ENCODE results near the gene NUDT19. TPM values are rescaled to one million over a fixed set of nuclear protein-coding genes. Genes with fewer than 3 reads are reported as not detected.

Gene NUDT19
- total and polyA plus RNA-seq, 9 of the 15 experiments (the other 6 are each of a cell fraction or from before 2014, with no cell fraction given): 9.6 to 38.6 (median 14.4) TPM

DNA sequence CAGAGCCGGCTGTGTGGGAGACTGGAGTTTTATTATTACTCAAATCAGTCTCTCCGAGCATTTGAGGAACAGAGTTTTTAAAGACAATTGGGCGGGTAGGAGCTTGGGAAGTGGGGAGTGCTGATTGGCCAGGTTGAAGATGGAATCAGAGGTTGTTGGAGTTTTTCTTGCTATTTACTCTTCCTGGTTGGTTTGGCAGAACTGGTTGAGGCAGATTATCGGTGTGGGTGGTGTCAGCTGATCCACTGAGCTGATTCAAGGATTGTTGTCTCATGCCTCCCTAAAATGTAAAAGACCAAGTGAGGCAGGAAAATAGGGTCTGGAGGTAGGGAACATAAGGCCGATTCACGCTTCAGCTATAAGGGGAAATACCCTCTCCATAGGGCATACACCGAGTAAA is 26.7 kb downstream of the NUDT19 start:
- DNase-seq (ENCODE audit: extremely low read depth in 1 of 4, low spot score in 3 of 4) (no peak), FAIRE-seq (peak; percentile 49), ATAC-seq (no peak)
- BruUV-seq (replicated peaks): no TSS peak
- Histone ChIP-seq H2AFZ (ENCODE audit: low read depth, low read length) (no peak overlapping the region), H4K20me1 (replicated peaks; ENCODE audit: control insufficient read depth, insufficient read depth, low read length) (no peaks in the 10 kb centered on the region), H3K36me3 (ENCODE audit: control insufficient read depth, insufficient read depth, low read length) (peaks cover 13% of the 10 kb centered on the region; the same call in 2 of the 3 replicates), H3K9me3 (replicated peaks; ENCODE audit: control insufficient read depth, insufficient read depth, low read depth, low read length) (no peaks in the 10 kb centered on the region), H3K79me2 (ENCODE audit: control insufficient read depth, insufficient read depth, low read length) (no peaks in the 10 kb centered on the region), H3K4me1 (replicated peaks in 1 of 2; ENCODE audit: control insufficient read depth in 2 of 2, insufficient read depth in 2 of 2, low read length in 2 of 2) (no peaks in the 10 kb centered on the region; a peak in 2 of 5 replicates), H3K4me2 (ENCODE audit: insufficient read depth, low read length) (no peak overlapping the region), H3K9me1 (ENCODE audit: control insufficient read depth, insufficient read depth, low read length) (no peaks in the 10 kb centered on the region), H3K27ac (ENCODE audit: extremely low read depth, low read depth, low read length) (no peak overlapping the region), H3K9ac (ENCODE audit: insufficient read depth in 1 of 2, low read depth in 2 of 2, low read length in 2 of 2) (no peak overlapping the region), H3K27me3 (ENCODE audit: control insufficient read depth in 2 of 2, insufficient read depth in 2 of 2, low read length in 2 of 2) (no peaks in the 10 kb centered on the region), H3K4me3 (no peak overlapping the region)
- in situ Hi-C loops (cut with MboI): no loop called here
- ChIA-PET CTCF (ENCODE audit: low intra/inter-chr PET ratio) (no interaction called here), POLR2A (interaction anchor here (0.8 to 1.5 kb wide), 4 partner anchors 10 to 27 kb away, joined by 3 to 4 read pairs (median 4); partner anchors contain the start of gene NUDT19)
- TF ChIP-seq FOXJ2 (tag; IDR thresholded peaks at IDR 0.05) (no peak), ZNF165 (CRISPR knock-in tag; IDR thresholded peaks at IDR 0.05; ENCODE audit: borderline replicate concordance) (no peak), ZNF76 (CRISPR knock-in tag; IDR thresholded peaks at IDR 0.05; ENCODE audit: borderline replicate concordance) (no peak), ESRRA (IDR thresholded peaks at IDR 0.05; ENCODE audit: borderline replicate concordance, low read depth) (no peak), ZBTB9 (CRISPR knock-in tag; IDR thresholded peaks at IDR 0.05) (no peak), CBX8 (IDR thresholded peaks at IDR 0.05; ENCODE audit: borderline replicate concordance, extremely low read depth, low read depth, low read length, poor library complexity, severe bottlenecking) (no peak), ZNF175 (CRISPR knock-in tag; IDR thresholded peaks at IDR 0.05; ENCODE audit: low read depth) (no peak), ZC3H8 (IDR thresholded peaks at IDR 0.05) (no peak), ZNF263 (CRISPR knock-in tag; IDR thresholded peaks at IDR 0.05; ENCODE audit: borderline replicate concordance) (no peak), ZNF75A (CRISPR knock-in tag; IDR thresholded peaks at IDR 0.05) (no peak)
- 70% methylated on average over 7 of the region's 7 CpGs for WGBS (ENCODE audit: insufficient coverage, low coverage, missing lambda C conversion rate)
- intact Hi-C loops (cut with micrococcal nuclease): no loop called here

Measured in K562 (cell line).